GM21576 (cell line): ENCODE data around the gene COBL.

Source experiments
- ATAC-seq: cut with Tn5 transposase; IDR thresholded peaks from one replicate; pipeline ENCODE4 v1.9.1; 2021; ENCODE audit warnings: mild to moderate bottlenecking, moderate library complexity; ENCODE audit not compliant: unreplicated experiment

COBL gene

DNA sequence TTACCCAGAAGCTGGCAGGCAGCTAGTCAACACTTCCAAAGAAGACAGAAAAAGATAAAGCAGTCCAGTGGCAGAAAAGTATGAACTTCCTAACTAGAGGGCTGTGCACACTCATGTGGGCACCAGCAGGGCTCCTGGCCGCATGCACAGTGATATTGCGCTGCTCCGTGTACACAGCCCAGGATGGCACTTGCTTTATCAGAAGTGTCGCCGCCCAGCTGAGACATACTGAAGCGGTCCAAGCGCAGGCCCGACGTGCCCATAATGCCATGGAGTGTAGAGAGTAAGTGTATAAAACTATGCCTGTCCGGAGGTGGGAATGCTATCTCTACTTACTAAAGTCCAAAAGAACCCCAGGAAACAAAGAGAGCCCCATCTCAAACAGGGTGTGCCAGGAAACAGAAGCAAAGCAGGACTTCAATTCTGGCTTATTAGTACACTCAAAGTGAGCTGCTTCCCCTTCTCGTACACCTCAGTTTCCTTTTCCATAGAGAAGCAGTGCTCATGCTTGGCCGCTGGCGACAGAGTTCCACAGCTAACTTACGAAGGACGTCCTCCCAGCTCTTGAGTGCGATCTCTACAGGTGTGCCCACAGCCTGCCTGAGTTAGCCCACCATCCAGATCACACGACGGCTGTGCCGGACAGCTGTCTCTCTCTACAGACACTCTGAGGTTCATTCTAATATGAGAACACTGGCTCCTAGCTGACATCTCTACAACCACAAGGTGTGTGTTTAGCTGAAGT lies 234.3 kb downstream of the COBL start:
- no peak for ATAC-seq

- ATAC-seq: no peak
Observed at GRCh38 chr7:51081270-51081890, 235.2 kb downstream of the COBL start.

DNA sequence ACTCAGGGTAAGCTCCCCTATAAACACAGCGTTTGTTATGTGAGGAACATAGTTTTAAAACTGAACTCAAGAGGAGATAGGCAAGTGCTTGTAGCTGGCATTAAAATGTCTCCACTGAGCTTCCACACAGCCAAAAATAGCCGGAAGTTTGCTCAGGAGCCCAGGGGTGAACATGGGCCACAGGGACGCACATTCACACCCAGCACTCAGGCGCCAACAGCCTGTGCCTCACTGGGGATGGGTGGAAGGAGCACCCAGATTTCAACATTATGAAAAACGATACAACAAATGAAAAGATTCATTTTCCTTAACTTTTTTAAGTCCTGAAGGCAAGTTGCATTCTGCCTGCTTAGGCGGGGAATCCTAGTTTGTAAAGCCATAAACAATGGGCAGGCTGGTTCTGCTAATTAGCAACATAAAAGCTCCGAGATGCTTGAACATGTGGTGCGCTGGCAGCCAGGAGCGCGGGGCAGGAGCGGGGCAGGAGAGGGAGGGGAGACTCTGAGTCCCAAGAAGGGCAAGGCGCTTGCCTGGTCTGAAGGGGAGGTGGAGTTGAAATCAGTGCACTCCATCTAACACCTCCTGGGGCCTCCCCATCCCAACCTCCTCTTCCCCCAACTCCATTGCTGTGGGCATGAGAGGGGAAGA lies 235.9 kb downstream of the COBL start:
- no peak for ATAC-seq

- ATAC-seq: no peak
Observed at GRCh38 chr7:51080216-51080615, 236.4 kb downstream of the COBL start.

DNA sequence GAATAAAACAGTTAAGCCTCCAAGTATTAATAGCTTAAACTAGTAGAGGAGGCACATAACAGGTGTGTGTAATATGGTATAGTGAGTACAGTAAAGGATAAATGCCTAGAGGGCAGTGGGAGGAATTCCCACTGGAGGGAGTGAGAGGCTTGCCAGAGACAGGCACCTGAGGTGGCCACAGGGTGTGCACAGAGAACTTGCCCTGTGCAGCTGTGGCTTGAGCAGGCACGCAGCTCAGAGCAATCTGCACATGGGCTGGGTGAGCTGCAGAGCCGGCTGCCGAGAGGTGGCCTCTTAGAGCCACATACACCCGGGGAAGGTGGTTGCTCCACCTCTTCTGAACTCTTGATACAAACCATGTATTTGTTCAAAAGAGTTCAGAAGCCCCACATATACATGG lies 237.1 kb downstream of the COBL start:
- no peak for ATAC-seq

GRCh38 chr7:51078653-51079052 lies 238.0 kb downstream of the COBL start:
- no peak for ATAC-seq

GRCh38 chr7:51077987-51078370 lies 238.6 kb downstream of the COBL start:
- ATAC-seq: no peak

- no peak for ATAC-seq
Observed at GRCh38 chr7:51077316-51077986, 239.2 kb downstream of the COBL start.

DNA sequence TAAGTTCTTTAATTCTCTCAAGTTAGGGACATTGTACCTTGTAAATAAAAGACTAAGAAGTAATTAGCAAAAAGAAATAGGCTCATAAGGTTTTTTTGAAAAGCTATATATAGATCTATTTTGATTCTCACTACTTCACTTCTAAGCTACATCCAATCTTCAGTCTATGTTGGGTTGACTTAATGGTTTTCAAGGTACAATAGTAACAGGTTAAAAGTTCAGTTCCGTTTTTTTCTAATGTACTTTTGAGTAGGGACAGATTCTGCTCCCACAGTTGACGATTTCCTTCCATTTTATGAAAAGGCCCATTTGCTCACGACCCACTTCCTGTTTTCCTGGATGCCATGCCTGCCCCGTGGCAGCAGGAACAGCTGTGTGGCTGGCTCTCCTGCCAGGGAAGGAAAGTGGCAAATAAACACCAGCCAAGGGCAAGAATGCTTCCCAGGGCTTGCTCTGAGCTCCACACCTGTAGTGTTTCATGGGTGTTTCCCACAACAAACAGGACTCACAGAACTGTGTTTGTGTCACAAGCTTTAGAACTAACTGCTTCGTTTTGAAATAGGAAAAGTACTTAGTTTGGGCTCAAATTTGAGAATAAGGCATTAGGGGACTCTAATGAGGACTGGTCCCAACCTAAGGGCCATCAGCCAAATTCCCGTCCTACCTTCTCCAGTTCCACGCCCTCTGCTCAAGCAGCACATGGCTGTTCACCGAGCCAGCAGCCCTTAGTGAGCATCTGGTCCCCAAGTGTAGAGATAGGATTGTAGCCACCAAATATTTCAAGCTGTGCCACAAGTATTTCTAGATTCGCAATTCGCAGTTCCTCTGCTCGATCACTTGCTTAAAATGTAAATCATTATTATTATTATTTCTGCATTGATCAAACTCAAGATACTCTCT lies 240.7 kb downstream of the COBL start:
- no peak for ATAC-seq

- no peak for ATAC-seq
Observed at GRCh38 chr7:51073171-51073570, 243.4 kb downstream of the COBL start.

DNA sequence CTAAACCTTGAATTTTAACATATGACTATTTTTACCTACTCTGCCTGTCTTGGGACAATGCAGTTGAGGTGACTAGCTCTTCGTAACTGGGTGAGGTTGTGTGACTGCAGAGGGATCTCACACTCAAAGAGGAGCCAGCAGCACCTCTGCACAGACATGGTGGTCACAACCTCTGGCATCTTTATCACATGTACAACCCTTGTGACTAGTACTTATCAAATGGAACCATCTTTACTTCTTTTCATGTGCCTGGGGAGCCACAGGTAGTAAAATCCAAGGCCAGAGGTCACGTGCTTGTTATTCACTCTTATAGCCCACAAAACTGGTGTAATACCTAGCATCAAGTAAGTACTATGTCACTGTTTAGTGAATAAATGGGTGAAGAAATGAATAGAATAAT lies 244.3 kb downstream of the COBL start:
- no peak for ATAC-seq

DNA sequence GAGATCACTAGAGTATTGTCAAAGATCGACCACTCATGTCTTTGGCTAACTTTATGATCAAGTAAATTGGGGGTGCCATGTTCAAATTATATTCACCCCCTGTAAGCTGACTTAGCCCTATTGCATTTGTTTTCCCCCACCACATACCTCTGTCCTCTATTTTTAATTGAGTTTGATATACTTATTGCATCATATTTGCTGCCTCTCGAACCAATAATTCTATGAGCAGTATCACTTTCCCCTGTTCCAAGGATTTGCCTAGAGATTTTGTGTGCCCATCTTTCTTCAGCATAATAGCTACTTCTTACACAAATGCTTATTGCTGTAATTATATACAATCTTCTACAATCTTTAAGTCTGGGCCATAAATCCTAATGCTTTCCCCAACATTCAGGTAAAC lies 245.2 kb downstream of the COBL start:
- no peak for ATAC-seq

DNA sequence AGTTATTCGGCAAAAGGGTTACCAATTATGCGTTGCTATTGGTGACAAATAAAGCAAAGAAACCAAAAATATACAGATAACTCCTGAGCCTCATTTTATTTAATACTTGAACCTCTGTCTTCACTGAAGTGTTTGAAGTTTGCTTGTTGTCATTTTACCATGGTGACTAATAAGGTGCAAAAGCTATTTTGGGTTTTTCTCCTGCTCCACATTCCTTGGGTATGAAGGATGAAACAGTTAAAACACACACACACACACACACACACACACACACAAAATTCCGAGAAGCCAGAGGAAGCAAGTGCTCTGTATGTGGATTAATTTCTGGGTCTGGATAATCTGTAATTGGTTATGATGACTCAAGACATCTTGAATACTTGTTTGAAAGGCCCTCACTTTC lies 246.5 kb downstream of the COBL start:
- ATAC-seq: no peak

DNA sequence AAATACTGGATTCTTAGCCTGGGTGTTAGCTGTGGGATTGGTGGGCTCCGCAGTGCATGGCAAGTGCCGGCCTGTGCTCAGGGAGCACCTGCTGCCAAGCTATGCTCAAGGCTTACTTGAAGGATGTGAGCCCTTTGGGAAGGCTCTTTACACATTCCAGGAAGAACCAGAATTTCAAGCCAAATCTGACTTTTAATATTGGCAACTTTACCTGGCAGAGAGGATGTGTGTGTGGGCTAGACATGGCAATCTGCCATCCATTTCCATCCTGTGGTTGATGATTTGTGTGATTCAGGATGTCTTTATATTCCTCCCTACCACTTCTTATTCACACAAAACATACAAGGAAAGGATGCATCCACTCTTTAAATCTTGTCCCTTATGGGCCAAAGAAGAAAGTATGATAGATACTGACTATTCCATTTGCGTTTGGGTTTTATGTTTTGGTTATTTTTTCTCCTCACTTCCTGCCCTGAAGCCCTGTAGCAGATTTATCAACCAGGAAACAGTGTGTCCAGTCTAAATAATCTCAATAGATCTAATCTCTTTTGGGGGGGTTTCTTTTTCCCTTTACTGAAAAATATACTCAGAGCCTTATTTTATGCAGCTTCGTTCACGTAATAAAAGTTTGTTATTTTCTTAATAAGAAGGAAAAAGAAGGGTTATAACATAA lies 247.1 kb downstream of the COBL start:
- no peak for ATAC-seq

DNA sequence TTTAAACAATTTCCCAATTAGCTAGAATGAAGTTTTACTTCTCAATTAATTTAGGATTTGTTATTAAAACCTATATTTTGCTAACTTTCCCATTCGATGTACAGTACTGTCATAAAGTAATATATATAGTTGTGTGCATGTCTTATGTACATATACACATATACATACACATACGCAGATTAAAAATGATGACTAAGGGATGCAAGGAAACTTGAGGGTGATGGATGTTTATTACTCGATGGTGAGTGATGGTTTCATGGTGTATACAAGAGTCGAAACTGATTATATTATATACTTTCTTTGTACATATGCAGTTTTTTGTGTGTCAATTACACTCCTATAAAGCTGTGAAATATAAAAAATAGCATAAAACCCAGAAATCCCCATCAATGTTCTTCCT lies 248.2 kb downstream of the COBL start:
- ATAC-seq: no peak

GRCh38 chr7:51067757-51068156 lies 248.9 kb downstream of the COBL start:
- ATAC-seq: no peak

GRCh38 chr7:51067258-51067657 lies 249.4 kb downstream of the COBL start:
- no peak for ATAC-seq

DNA sequence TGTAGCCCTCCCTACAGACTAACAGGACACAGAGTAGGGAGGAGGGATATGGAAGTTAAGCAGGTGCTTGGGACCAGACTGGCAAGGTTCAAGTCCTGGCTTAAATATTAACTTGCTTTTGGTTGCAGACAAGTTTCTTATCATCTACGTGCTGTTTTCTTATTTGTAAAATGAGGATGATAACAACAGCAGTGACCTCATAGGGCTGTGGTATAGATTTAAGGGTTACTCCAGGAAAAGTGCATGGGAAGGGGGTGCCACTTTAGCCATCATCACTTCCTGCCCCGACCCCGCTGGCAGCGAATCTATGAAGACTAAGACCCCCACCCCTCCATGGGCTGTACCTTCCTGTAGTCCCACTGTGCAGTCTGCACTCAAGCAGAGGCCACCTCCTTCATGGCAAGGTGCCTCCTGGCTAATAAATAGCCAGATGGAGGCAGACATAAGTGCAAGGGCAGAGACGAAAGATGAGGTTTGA lies 250.2 kb downstream of the COBL start:
- ATAC-seq: no peak

DNA sequence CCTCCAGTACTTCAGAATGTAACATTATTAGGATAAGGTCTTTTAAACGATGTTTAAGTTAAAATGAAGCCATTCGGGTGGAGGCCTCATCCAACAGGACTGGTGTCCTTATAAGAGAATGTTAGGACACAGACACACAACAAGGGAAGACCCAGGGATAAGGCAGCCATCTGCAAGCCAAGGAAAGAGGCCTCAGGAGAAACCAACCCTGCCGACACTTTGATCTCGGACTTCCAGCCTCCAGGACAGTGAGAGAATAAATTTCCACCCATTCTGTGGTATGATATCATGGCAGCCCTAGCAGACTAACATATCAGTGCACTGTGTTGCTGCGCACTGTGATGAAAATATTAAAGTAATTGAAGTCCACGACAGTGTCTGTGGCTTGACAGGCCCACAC lies 250.8 kb downstream of the COBL start:
- no peak for ATAC-seq

DNA sequence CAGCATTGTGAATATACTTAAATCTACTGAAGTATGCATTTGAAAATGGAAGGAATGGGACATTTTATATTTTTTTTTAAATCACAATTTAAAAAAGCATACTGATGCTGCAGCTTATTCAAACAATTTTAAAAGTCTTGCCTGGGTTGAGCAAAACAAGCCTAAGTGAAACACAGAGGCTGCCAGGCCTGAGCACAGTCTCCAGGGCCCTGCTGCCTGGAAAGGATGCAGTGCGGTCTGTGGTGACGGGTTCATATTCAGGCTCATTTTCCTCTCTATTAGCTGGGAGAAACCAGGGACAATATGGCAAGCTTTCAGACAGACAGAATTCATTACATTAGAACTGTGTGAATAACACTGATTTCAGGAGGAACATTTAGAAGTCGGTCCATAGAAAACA lies 251.9 kb downstream of the COBL start:
- ATAC-seq: no peak
